Activated naive CD4-positive, alpha-beta T cell treated with anti-CD3 and anti-CD28 coated beads for 36 hours (primary cell): ENCODE results near the gene CDT1. TPM values are rescaled to one million over a fixed set of nuclear protein-coding genes. Genes with fewer than 3 reads are reported as not detected.
"Not testable (repeated sequence)": the region's sequence is repeated elsewhere in the genome, so short reads cannot be mapped to it uniquely, and the experiment has no call there.

ENCODE experiments used
- CTCF ChIA-PET: fragments of 350-600 bp; sonication (Branson Sonifier 250); formaldehyde crosslinking; loops from one replicate; lab custom pipeline; 2021; ENCODE audit warnings: antibody characterized with exemption; lab: Charles Lee
- DNase-seq: peaks from one replicate; pipeline ENCODE4 v3.0.0-alpha.2; 2020
- H3K27ac Mint-ChIP-seq: one replicate; pipeline ENCODE4 v1.8.0; 2021; ENCODE audit warnings: mild to moderate bottlenecking, mixed read lengths
- H3K27me3 Mint-ChIP-seq: one replicate; pipeline ENCODE4 v1.8.0; 2021; ENCODE audit warnings: low read depth, mixed read lengths
- H3K36me3 Mint-ChIP-seq: one replicate; pipeline ENCODE4 v1.8.0; 2021; ENCODE audit warnings: low read depth, mixed read lengths
- H3K4me1 Mint-ChIP-seq: one replicate; pipeline ENCODE4 v1.8.0; 2021; ENCODE audit warnings: low read depth, mixed read lengths
- H3K4me3 Mint-ChIP-seq: one replicate; pipeline ENCODE4 v1.8.0; 2021; ENCODE audit warnings: mild to moderate bottlenecking, moderate library complexity, mixed read lengths
- H3K9me3 Mint-ChIP-seq: one replicate; pipeline ENCODE4 v1.8.0; 2021; ENCODE audit warnings: mixed read lengths
- intact Hi-C: fragments of 100-400 bp; cut with micrococcal nuclease; formaldehyde crosslinking; loops from one replicate; pipeline ENCODE4 v1.15.1; 2023
- total RNA-seq, 2 experiments: library from RNA; stranded (reverse); gene quantifications; one replicate each; pipeline ENCODE4 v1.2.3, GENCODE V29; 2021

CDT1 gene
- total RNA-seq, 2 experiments from 2014 or later = 223 to 231 TPM

GRCh38 chr16:88771294-88771772 lies 32.3 kb upstream of the CDT1 start:
- intact Hi-C loops = no loop called here
- H3K4me3 Mint-ChIP-seq = no peak overlapping the region
- CTCF ChIA-PET = interaction anchor here (1.5 kb wide), 1 partner anchor 9 kb away, joined by 5 read pairs; no protein-coding TSS in a partner anchor
- no peak overlapping the region for H3K27ac Mint-ChIP-seq
- no peaks in the 10 kb centered on the region for H3K27me3 Mint-ChIP-seq
- H3K9me3 Mint-ChIP-seq = no peaks in the 10 kb centered on the region
- no peaks in the 10 kb centered on the region for H3K36me3 Mint-ChIP-seq
- no peak for DNase-seq
- peaks cover 28% of the 10 kb centered on the region for H3K4me1 Mint-ChIP-seq

- DNase-seq, H3K4me3 Mint-ChIP-seq, H3K9me3 Mint-ChIP-seq, intact Hi-C loops, H3K27ac Mint-ChIP-seq, H3K27me3 Mint-ChIP-seq, H3K36me3 Mint-ChIP-seq: not testable (repeated sequence)
- CTCF ChIA-PET = interaction anchor here (1.1 to 1.5 kb wide), 2 partner anchors 9 to 34 kb away, joined by 3 to 5 read pairs; no protein-coding TSS in a partner anchor
- H3K4me1 Mint-ChIP-seq = peaks cover 26% of the 10 kb centered on the region
Observed at GRCh38 chr16:88771781-88772180, 31.8 kb upstream of the CDT1 start.

- intact Hi-C loops = no loop called here
- Mint-ChIP-seq H3K4me3 (no peak overlapping the region), H3K27me3 (no peaks in the 10 kb centered on the region), H3K27ac (no peak overlapping the region), H3K36me3 (no peaks in the 10 kb centered on the region), H3K9me3 (no peaks in the 10 kb centered on the region), H3K4me1 (peaks cover 22% of the 10 kb centered on the region)
- DNase-seq = no peak
- CTCF ChIA-PET = interaction anchor here (1.1 kb wide), 1 partner anchor 36 kb away, joined by 3 read pairs; no protein-coding TSS in a partner anchor
Observed at GRCh38 chr16:88772871-88773811, 30.4 kb upstream of the CDT1 start.

GRCh38 chr16:88773812-88774291 lies 29.7 kb upstream of the CDT1 start:
- CTCF ChIA-PET = no interaction called here
- H3K4me1 Mint-ChIP-seq = peaks cover 23% of the 10 kb centered on the region
- no peak overlapping the region for H3K27ac Mint-ChIP-seq

GRCh38 chr16:88774544-88775393 lies 28.8 kb upstream of the CDT1 start:
- Mint-ChIP-seq H3K36me3 (no peaks in the 10 kb centered on the region), H3K4me1 (peaks cover 20% of the 10 kb centered on the region), H3K27ac (no peak overlapping the region), H3K4me3 (no peak overlapping the region), H3K27me3 (no peaks in the 10 kb centered on the region), H3K9me3 (no peaks in the 10 kb centered on the region)
- intact Hi-C loops = no loop called here
- DNase-seq = no peak
- CTCF ChIA-PET = no interaction called here

More at GRCh38 chr16:88773812-88774291, 29.7 kb upstream of the CDT1 start:
- Mint-ChIP-seq H3K9me3 (no peaks in the 10 kb centered on the region), H3K36me3 (no peaks in the 10 kb centered on the region), H3K27me3 (no peaks in the 10 kb centered on the region), H3K4me3 (no peak overlapping the region)
- intact Hi-C loops = no loop called here
- no peak for DNase-seq

DNA sequence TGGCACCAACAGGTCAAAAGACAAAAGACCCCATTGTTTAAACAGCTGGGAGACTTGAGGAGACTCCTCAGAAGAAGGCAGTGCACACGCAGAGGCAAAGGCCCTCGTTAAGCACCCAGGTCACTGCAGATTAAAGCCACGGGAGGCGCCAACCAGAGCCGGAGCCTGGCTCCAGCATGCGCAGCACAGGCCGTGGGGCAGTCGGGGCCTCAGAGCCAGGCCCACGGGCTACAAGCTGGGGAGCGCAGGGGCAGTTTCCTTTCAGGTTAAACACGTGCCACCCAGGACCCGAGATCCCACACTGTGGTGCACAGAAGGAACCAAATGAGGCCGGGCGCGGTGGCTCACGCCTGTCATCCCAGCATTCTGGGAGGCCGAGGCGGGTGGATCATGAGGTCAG lies 27.8 kb upstream of the CDT1 start:
- Mint-ChIP-seq H3K27ac (no peak overlapping the region), H3K36me3 (no peaks in the 10 kb centered on the region), H3K9me3 (no peaks in the 10 kb centered on the region), H3K4me3 (no peak overlapping the region), H3K4me1 (peaks cover 25% of the 10 kb centered on the region), H3K27me3 (no peaks in the 10 kb centered on the region)
- intact Hi-C loops = no loop called here
- no peak for DNase-seq
- CTCF ChIA-PET = interaction anchor here (0.7 kb wide), 1 partner anchor 22 kb away, joined by 3 read pairs; no protein-coding TSS in a partner anchor

DNA sequence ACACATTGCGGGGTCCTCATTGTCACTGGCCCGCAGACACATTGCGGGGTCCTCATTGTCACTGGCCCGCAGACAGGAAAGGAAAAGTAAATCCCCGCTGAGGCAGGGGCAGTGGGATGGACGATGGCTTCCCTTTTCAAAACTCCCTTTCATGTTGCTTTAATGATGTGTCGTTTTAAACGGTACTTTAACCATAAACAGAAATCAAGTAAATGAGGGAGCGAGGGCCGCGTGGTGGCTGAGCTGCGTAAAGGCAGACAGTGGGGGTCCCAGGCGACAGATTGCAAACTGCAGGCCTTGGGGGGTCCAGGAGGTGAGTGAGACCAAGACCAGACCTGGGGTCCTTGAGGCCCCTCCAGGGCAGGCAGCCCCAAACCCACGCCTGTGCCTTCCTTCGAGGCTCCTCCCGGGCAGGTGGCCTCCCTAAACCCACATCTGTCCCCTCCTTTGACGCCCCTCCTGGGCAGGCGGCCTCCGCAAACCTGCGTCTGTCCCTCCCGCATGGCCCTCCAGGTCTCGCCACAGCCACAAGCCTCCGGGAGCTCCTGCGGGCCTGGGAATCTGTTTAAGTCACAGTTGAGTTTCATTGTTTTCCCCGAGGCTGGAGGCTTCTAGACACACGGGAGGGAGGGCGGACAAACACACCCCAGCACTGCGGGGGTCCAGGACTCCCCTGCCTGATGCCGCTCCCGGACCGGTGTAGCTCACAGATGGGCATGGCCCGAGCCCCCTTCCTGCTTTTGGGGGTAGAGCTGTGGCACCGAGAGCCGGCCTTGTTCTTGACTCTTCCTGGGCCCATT lies 25.9 kb upstream of the CDT1 start:
- no peaks in the 10 kb centered on the region for H3K36me3 Mint-ChIP-seq
- CTCF ChIA-PET = interaction anchor here (1.0 to 1.6 kb wide), 3 partner anchors 32 to 40 kb away, joined by 4 to 5 read pairs (median 5); no protein-coding TSS in a partner anchor
- H3K4me1 Mint-ChIP-seq = peaks cover 39% of the 10 kb centered on the region
- no peaks in the 10 kb centered on the region for H3K27me3 Mint-ChIP-seq
- H3K27ac Mint-ChIP-seq = no peak overlapping the region
- no peak for DNase-seq
- H3K4me3 Mint-ChIP-seq = no peak overlapping the region
- intact Hi-C loops = no loop called here
- H3K9me3 Mint-ChIP-seq = no peaks in the 10 kb centered on the region

DNA sequence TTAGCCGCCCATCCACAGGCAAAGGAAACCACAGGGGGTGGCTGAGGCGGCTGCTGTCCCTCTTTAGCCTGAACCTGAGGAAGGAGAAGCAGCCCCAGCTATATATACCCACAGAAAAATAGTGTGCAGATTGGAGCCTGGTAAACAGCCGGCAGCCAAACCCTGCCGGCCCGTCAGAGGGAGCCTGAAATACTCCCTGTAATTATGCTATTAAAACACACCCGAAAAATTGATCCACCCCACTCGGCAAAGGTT lies 25.4 kb upstream of the CDT1 start:
- no peak overlapping the region for H3K4me3 Mint-ChIP-seq
- intact Hi-C loops = no loop called here
- no peaks in the 10 kb centered on the region for H3K36me3 Mint-ChIP-seq
- no peaks in the 10 kb centered on the region for H3K27me3 Mint-ChIP-seq
- DNase-seq = no peak
- no peak overlapping the region for H3K27ac Mint-ChIP-seq
- H3K9me3 Mint-ChIP-seq = no peaks in the 10 kb centered on the region
- peaks cover 44% of the 10 kb centered on the region for H3K4me1 Mint-ChIP-seq
- CTCF ChIA-PET = interaction anchor here (1.0 to 1.6 kb wide), 3 partner anchors 32 to 41 kb away, joined by 4 to 5 read pairs (median 5); no protein-coding TSS in a partner anchor

GRCh38 chr16:88778541-88779065 lies 25.0 kb upstream of the CDT1 start:
- DNase-seq = no peak
- CTCF ChIA-PET = interaction anchor here (1.0 to 3.0 kb wide), 4 partner anchors 33 to 41 kb away, joined by 4 to 14 read pairs (median 5); no protein-coding TSS in a partner anchor
- H3K27me3 Mint-ChIP-seq = no peaks in the 10 kb centered on the region
- intact Hi-C loops = no loop called here
- peaks cover 48% of the 10 kb centered on the region for H3K4me1 Mint-ChIP-seq
- H3K36me3 Mint-ChIP-seq = no peaks in the 10 kb centered on the region
- H3K27ac Mint-ChIP-seq = no peak overlapping the region
- no peaks in the 10 kb centered on the region for H3K9me3 Mint-ChIP-seq
- no peak overlapping the region for H3K4me3 Mint-ChIP-seq

DNA sequence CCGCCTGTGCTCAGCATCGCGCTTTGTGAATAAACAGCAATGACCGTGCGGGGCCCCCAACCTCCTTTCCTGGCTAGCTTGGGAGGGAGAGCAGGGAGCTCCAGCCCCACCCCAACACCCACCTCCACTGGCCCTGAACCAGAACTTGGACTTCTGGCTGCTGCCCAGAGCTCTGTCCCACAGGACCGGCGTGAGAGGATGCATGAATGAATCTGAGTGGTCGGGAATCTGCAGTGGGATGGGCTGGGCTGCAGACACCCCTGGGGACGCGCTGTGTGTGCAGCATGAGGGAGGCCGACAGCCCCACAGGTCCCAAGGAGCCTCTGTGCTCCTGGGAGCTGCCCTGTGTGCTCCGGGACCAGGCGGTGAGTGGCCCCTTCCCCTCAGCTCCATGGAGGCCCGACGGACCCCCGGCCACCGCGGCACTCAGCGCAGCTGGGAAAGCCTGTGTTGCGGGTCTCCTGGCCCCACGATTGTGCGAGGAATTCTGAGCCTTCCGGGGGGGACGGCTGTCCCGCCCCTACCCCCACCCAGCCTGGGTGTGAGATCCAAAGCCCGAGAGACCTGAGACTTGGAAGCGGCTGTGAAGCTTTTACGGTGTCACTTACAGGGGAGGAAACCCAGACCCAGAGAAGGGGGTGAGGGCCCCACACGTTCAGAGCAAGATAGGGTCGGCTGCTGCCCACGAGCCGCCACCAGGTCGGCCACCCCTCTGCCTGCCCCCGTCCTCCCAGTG lies 24.0 kb upstream of the CDT1 start:
- Mint-ChIP-seq H3K4me3 (no peak overlapping the region), H3K36me3 (no peaks in the 10 kb centered on the region)
- CTCF ChIA-PET = interaction anchor here (0.6 to 4.2 kb wide), 6 partner anchors 8 to 99 kb away, joined by 3 to 48 read pairs (median 5); no protein-coding TSS in a partner anchor

More for the DNA sequence above, 24.0 kb upstream of the CDT1 start:
- DNase-seq = no peak
- Mint-ChIP-seq H3K9me3 (no peaks in the 10 kb centered on the region), H3K27ac (no peak overlapping the region), H3K4me1 (peaks cover 46% of the 10 kb centered on the region), H3K27me3 (no peaks in the 10 kb centered on the region)
- intact Hi-C loops = loop anchor here (10.0 kb wide), 2 partner anchors 205 to 315 kb away; partner anchors contain the start of genes ACSF3 and ZC3H18
